ENCODE measurements around the gene NR2F6. TPM values are rescaled to one million over a fixed set of nuclear protein-coding genes. Genes with fewer than 3 reads are reported as not detected.
"Not testable (repeated sequence)": the region's sequence is repeated elsewhere in the genome, so short reads cannot be mapped to it uniquely, and the experiment has no call there.

The NR2F6 gene
- polyA plus RNA-seq (ENCODE audit: insufficient read length) = 33.4 TPM
- long read RNA-seq, donor 1, transcript NR2F6-201 (4 exons, 2,404 nt) = major isoform, 70 of 102 reads
- long read RNA-seq, donor 1, partial matches to known transcripts = 32 of 102 reads
- long read RNA-seq, donor 1, other reads (novel, unspliced or antisense) = 0 of 102 reads
- long read RNA-seq, donor 2, transcript NR2F6-201 (4 exons, 2,404 nt) = major isoform, 64 of 75 reads
- long read RNA-seq, donor 2, partial matches to known transcripts = 11 of 75 reads
- long read RNA-seq, donor 2, other reads (novel, unspliced or antisense) = 0 of 75 reads
- long read RNA-seq, donor 3, transcript NR2F6-201 (4 exons, 2,404 nt) = major isoform, 30 of 64 reads
- long read RNA-seq, donor 3, partial matches to known transcripts = 34 of 64 reads
- long read RNA-seq, donor 3, other reads (novel, unspliced or antisense) = 0 of 64 reads
- long read RNA-seq, donor 4, partial matches to known transcripts = 0 of 1 reads
- long read RNA-seq, donor 4, other reads (novel, unspliced or antisense) = 0 of 1 reads
- long read RNA-seq, donor 5, transcript NR2F6-201 (4 exons, 2,404 nt) = major isoform, 56 of 68 reads
- long read RNA-seq, donor 5, partial matches to known transcripts = 12 of 68 reads
- long read RNA-seq, donor 5, other reads (novel, unspliced or antisense) = 0 of 68 reads
- long read RNA-seq, donor 6, transcript NR2F6-201 (4 exons, 2,404 nt) = major isoform, 53 of 88 reads
- long read RNA-seq, donor 6, partial matches to known transcripts = 35 of 88 reads
- long read RNA-seq, donor 6, other reads (novel, unspliced or antisense) = 0 of 88 reads
- long read RNA-seq, donor 7, transcript NR2F6-201 (4 exons, 2,404 nt) = major isoform, 62 of 84 reads
- long read RNA-seq, donor 7, partial matches to known transcripts = 22 of 84 reads
- long read RNA-seq, donor 7, other reads (novel, unspliced or antisense) = 0 of 84 reads
- long read RNA-seq, donor 8, transcript NR2F6-201 (4 exons, 2,404 nt) = major isoform, 27 of 27 reads
- long read RNA-seq, donor 8, partial matches to known transcripts = 0 of 27 reads
- long read RNA-seq, donor 8, other reads (novel, unspliced or antisense) = 0 of 27 reads

- no peak for DNase-seq
These were observed at the start of gene NR2F6 for GRCh38 chr19:17245535-17245984. Gene NR2F6 (minus strand): TSS chr19:17245919. CDS start chr19:17245220, 699 bp downstream.

DNA sequence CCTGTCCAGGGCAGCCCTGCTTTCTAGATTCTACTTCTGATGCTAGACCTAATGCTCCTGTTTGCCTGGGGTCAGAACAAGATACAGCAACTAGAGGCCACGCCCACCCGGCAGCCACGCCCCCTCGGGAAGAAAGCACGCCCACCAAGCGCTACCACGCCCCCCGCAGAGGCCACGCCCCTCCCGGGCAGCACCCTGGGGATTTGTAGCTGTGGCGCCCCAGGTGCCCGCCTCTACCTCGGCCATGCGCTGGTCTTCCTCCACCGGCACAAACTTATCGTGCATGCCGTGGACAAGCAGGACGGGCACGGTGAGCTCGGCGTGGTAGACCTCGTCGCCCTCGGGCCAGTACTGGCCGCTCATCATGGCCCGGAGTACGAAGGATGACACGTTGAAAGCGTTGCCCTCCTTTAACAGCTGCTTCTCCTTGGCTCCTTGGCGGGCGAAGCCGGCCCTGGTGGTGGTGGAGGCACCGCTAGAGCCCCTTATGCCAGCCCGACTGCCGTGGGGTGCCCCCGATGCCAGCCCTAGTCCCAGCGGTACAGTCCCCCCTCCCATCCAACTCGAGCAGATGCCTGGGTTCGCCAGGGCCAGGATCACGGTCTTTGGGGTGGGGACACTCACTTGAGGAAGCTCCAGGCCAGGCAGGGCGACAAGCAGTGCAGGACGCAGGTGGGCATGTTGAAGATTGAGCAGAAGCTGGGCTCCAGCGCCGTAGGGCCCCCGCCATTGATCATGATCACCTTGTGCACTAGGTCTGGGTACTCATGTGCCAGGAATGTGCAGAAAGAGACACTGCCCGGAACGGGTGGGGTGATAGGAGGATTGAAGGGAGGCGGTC, 48.6 kb upstream of the NR2F6 start:
- no peak for DNase-seq

DNA sequence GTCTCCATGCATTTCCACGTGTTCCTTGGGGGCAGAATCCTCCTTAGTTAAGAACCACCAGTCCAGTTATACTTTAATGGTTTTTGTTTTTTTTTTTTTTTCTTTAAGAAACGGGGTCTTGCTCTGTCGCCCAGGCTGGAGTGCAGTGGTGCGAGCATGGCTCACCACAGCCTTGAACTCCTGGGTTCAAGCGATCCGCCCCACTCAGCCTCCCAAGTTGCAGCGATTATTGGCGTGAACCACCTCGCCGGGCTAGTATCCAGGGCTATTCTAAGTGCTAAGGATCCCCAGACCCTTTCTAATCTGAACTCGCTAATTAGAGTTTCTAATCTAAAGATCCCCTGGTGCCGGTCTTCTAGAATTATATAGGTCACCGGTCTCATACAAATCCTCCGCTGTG, 47.9 kb upstream of the NR2F6 start:
- DNase-seq = no peak

- peak; percentile 71 for DNase-seq
These were observed 46.8 kb upstream of the NR2F6 start for GRCh38 chr19:17292301-17293074.

GRCh38 chr19:17289489-17289888, 43.8 kb upstream of the NR2F6 start:
- peak; percentile 77 for DNase-seq

- no peak for DNase-seq
These were observed 41.0 kb upstream of the NR2F6 start for GRCh38 chr19:17286752-17287151.

DNA sequence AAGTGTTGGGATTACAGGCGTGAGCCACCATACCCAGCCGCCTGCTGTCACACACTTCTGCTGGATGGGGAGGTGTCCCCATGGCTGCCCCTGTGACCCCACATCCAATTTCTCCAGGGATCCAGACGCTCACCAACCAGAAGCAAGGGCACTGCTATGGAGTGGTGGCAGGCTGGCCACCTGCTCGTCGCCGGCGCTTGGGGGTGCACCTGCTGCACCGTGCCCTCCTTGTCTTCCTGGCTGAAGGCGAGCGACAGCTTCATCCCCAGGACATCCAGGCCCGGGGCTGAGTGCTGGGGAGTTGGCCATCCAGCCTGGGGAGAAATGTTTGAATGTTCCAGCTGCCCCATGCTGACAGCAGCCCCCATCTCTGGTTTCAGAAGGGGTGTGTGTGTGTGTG, 40.5 kb upstream of the NR2F6 start:
- no peak for DNase-seq

DNA sequence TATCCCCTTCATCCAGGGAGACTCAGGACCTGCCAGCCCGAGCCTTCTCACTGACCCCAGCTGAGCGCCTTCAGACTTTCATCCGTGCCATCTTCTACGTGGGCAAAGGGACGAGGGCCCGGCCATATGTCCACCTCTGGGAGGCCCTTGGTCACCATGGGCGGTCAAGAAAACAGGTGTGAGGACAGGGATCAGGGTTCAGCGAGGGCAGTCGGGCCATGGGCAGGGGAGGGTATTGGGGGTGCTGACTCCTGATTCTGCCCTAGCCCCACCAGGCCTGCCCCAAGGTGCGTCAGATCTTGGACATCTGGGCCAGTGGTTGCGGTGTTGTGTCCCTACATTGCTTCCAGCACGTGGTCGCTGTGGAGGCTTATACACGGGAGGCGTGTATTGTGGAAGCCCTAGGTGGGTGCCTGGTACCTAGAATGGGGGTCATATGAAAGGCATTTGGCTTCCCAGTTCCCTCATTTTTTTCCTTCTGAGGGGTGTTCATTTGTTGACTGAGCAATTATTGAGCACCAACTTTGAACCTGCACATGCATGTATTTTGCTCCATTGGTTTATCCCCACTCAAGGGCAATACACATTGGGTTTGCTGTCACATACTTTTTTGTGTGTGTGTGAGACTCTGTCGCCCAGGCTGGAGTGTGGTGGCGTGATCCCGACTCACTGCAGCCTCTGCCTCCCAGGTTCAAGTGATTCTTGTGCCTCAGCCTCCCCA, 39.9 kb upstream of the NR2F6 start:
- no peak for DNase-seq

DNA sequence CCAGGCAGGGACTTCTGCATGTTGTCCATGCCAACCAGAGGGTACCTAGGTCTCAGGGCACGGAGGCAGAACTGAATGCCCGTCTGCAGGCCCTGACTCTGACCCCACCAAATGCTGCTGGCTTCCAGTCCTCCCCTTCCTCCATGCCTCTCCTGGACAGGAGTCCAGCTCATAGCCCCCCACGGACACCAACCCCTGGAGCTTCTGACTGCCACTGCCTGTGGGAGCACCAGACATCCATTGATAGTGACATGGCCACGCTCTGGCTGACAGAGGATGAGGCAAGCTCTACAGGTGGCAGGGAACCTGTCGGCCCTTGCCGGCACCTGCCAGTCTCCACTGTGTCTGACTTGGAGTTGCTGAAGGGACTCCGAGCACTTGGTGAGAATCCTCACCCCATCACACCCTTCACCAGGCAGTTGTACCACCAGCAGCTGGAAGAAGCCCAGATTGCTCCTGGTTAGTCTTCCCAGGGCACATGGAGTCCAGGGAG, 37.8 kb upstream of the NR2F6 start:
- no peak for DNase-seq

DNA sequence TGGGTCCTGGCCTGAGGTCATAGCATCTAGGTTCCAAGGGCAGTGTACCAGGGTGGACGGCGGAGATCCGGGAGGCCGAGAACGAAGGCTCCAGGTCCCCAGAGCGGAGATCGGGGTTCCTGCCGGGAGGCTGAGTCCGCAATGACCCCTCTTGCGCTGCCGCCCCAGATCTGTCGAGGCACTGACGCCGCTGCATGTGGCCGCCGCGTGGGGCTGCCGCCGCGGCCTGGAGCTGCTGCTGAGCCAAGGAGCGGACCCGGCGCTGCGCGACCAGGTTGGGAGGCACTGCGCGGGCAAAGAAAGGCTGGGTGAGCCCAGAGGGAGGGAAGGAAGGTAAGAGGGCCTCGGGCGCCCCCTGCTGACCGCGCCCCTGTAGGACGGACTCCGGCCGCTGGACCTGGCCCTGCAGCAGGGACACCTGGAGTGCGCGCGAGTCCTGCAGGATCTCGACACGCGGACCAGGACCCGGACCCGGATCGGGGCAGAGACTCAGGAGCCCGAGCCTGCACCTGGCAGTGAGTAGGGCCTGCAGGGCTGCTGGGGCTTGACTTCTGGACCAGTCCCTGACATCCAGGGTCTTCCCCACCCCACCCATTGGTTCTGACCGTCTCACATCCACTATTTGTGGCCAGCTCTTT, 36.9 kb upstream of the NR2F6 start:
- peak; percentile 76 for DNase-seq

DNA sequence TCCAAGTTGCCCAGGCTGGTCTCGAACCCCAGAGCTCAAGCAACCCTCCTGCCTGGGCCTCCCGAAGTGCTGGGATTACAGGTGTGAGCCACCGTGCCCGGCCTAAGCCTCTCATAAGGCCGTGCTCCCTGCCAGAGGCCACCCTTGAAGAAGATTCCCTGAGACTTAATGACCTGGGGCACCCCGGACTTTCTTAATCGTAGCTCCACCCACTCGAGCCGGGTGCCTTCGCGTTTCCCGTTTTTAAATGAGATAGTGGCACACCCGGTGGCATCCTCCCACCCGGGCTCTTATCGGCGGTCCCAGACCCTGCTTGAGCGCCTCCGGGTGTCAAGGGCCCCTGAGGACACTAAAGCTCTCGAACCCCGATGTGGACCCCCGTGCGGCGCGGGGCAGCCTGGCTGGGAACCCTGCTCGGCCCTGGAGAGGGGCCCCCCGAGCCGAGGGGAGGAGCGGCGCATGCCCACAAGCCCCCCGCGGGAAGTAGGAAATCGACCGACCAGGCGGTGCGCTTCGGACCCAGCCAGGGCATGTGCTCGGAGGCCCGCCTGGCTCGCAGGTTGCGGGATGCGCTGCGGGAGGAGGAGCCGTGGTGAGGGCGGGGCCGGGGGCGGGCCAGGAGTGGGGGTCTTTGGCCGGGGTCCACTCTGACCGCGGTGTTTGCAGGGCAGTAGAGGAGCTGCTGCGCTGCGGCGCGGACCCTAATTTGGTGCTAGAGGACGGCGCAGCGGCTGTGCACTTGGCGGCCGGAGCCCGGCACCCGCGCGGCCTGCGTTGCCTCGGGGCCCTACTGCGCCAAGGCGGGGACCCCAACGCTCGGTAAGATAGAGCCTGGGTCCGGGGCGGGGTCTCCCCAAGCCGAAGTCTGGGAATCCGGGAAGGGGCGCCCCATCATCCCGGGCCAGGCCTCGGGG, 35.9 kb upstream of the NR2F6 start, which contains the start of gene ANKLE1:
Gene ANKLE1, plus strand, starts transcription at position 511 of the 914 bp plus-strand sequence. Its CDS starts 20 bp downstream, at position 531.
- no peak for DNase-seq

DNA sequence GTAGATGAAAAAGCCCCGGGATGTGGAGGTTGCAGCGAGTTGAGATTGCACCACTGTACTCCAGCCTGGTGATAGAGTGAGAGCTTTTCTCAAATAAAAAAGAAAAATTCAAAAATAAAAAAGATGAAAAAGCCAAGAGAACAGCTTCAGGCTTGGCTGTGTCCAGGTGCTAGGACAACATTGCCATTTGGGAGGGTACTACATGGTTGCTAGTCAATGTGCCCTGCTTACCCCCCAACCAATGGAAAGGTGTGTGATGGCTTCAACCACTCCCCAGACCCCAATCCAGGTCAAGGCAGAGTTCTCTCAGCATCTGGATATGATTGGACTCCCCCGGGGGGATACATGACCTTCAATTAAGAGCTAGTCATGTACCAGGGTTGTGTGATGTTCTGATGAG, 33.7 kb upstream of the NR2F6 start:
- no peak for DNase-seq

DNA sequence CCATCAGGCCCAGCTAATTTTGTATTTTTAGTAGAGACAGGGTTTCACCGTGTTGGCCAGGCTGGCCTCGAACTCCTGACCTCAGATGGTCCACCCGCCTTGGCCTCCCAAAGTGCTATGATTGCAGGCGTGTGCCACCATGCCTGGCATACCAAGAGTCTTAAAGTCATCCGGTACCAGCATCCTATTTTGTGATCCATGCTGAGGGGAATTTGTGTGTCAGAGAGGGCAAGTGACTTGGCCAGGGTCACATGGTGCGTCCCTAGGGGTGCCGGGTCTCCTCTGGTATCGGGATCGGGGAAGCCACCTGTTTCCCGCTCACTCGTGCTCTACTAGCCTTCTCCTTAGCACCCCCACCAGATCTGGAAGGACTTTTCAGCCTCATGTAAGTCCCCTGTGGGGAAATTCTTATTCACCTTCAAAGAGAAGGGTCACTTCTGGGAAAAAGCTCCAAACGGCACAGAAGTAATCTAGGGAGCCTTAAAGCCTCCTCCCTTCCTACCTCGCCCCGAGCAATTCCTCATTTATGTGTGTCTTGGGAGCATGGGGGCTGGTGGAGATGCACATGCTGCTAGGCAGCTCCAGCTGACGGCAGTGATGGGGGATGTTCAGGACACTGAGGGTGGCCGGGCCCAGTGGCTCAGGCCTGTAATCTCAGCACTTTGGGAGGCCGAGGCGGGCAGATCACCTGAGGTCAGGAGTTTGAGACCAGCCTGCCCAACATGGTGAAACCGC, 29.9 kb upstream of the NR2F6 start:
- no peak for DNase-seq

- DNase-seq = not testable (repeated sequence)
These were observed 29.2 kb upstream of the NR2F6 start for GRCh38 chr19:17274892-17275291.

GRCh38 chr19:17268754-17269153, 23.0 kb upstream of the NR2F6 start:
- DNase-seq = no peak

DNA sequence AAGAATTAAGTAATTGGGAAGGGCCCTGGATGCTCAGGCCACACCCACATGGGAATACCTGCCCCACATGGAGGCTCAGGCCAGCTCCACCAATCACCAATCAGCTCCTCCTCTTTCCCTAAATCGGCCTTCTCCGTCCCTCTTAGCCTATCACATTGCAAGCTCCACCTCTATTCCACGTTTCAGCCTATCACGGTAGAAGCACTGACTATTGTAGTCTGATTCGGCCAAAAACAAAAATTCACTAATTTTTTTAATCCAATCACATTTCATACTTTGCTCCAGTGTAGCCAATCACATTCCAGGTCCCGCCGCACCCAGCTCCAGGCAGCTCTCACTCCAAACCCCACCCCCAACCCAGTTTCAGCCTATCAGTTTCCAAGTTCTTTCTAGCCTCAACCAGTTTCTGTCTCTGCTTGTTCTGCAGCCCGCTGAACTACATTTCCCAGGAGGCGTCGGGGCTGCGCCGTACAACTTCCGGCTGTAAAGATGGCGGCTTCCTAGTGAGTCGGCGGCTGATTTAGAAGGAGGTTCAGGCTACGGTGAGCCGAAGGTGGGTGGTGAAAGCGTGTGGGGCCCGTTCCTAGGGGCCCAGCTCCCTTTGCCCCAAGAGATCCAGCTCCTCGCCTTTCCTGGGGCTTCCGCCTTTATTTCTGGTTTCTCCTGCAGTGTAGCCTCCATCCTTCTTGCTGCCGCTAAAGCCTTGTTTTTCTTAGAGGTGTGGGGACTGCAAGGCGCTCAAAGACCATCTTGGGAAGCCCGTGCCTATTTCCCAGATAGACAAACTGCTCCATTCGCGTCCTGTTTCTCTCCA, 21.5 kb upstream of the NR2F6 start, which contains the start of gene BABAM1:
Gene BABAM1, plus strand, starts transcription at position 469 of the 814 bp plus-strand sequence. CDS start 1,364 bp downstream, outside the sequence.
- DNase-seq = peak; percentile 99
